ACHN (cell line): ENCODE measurements around the gene SLC19A3.

Experiments
- DNase-seq: peaks from one replicate; pipeline ENCODE4 v3.0.0-alpha.2; 2015
- in situ Hi-C: cut with HindIII; loops from 2 replicates; pipeline ENCODE4 v1.10.0; 2017; ENCODE audit warnings: low sequenced_read_pairs, low pct_ligation_motif_present, low pct_unique_long_range_greater_than_20kb

Gene SLC19A3

GRCh38 chr2:227654426-227654825 is 63.4 kb downstream of the SLC19A3 start:
- no peak for DNase-seq
- in situ Hi-C loops, result no loop called here

- in situ Hi-C loops, result no loop called here
- no peak for DNase-seq
These were observed 64.4 kb downstream of the SLC19A3 start for GRCh38 chr2:227653419-227653818.

GRCh38 chr2:227643990-227644551 is 73.8 kb downstream of the SLC19A3 start:
- in situ Hi-C loops, result no loop called here
- no peak for DNase-seq

- in situ Hi-C loops, result no loop called here
- no peak for DNase-seq
These were observed 75.2 kb downstream of the SLC19A3 start for GRCh38 chr2:227642656-227643055.

GRCh38 chr2:227634201-227634600 is 83.6 kb downstream of the SLC19A3 start:
- in situ Hi-C loops, result no loop called here

More at GRCh38 chr2:227634201-227634600, 83.6 kb downstream of the SLC19A3 start:
- DNase-seq, result no peak
